ENCODE measurements around the gene LRRC43.

Gene LRRC43

GRCh38 chr12:122182887-122183587, at the start of gene LRRC43:
TSS of gene LRRC43 (plus strand) at chr12:122183123. CDS start at chr12:122183145, 22 bp downstream.
- DNase-seq = peak; percentile 14

- DNase-seq = no peak
Measured at GRCh38 chr12:122133192-122133950, 49.6 kb upstream of the LRRC43 start.

GRCh38 chr12:122135437-122136031, 47.4 kb upstream of the LRRC43 start:
- no peak for DNase-seq

- DNase-seq = no peak
Measured at GRCh38 chr12:122137229-122137628, 45.7 kb upstream of the LRRC43 start.

GRCh38 chr12:122137681-122138080, 45.2 kb upstream of the LRRC43 start:
- DNase-seq = no peak

GRCh38 chr12:122138181-122138580, 44.7 kb upstream of the LRRC43 start:
- DNase-seq = no peak

- no peak for DNase-seq
Measured at GRCh38 chr12:122138616-122139015, 44.3 kb upstream of the LRRC43 start.

- no peak for DNase-seq
Measured at GRCh38 chr12:122139266-122139665, 43.7 kb upstream of the LRRC43 start.

GRCh38 chr12:122139941-122140340, 43.0 kb upstream of the LRRC43 start:
- no peak for DNase-seq

GRCh38 chr12:122140467-122141257, 42.3 kb upstream of the LRRC43 start:
- DNase-seq = no peak

- DNase-seq = no peak
Measured at GRCh38 chr12:122141911-122142725, 40.8 kb upstream of the LRRC43 start.

GRCh38 chr12:122142857-122143256, 40.1 kb upstream of the LRRC43 start:
- no peak for DNase-seq

GRCh38 chr12:122144885-122145284, 38.0 kb upstream of the LRRC43 start:
- no peak for DNase-seq

- DNase-seq = no peak
Measured at GRCh38 chr12:122145505-122146330, 37.2 kb upstream of the LRRC43 start.

GRCh38 chr12:122147514-122148290, 35.2 kb upstream of the LRRC43 start:
- no peak for DNase-seq

- no peak for DNase-seq
Measured at GRCh38 chr12:122148657-122149056, 34.3 kb upstream of the LRRC43 start.

- DNase-seq = no peak
Measured at GRCh38 chr12:122150127-122150681, 32.7 kb upstream of the LRRC43 start.

- DNase-seq = no peak
Measured at GRCh38 chr12:122152754-122153153, 30.2 kb upstream of the LRRC43 start.

- DNase-seq = no peak
Measured at GRCh38 chr12:122155705-122156104, 27.2 kb upstream of the LRRC43 start.

- no peak for DNase-seq
Measured at GRCh38 chr12:122158700-122159285, 24.1 kb upstream of the LRRC43 start.

Measured in NCI-H1694 treated with DMSO at 0.1 percent for 48 hours (cell line).